Mesodermal cell (in vitro differentiated cells): ENCODE measurements around the gene KLHL29.
A peak's percentile ranks its signal among the peaks of the same experiment; 100 is the strongest.

Experiments
- H3K27ac ChIP-seq: 2 replicates; pipeline ENCODE4 v1.7.0; 2013; ENCODE audit warnings: mild to moderate bottlenecking, low read depth, low read length, moderate library complexity; ENCODE audit not compliant: severe bottlenecking
- H3K36me3 ChIP-seq: 2 replicates; pipeline ENCODE4 v1.7.1; 2013; ENCODE audit warnings: mild to moderate bottlenecking, low read length, moderate library complexity; ENCODE audit not compliant: control insufficient read depth, insufficient read depth
- H3K4me1 ChIP-seq: one replicate; pipeline ENCODE4 v1.7.1; 2013; ENCODE audit warnings: mild to moderate bottlenecking, low read length; ENCODE audit not compliant: insufficient read depth, control insufficient read depth, poor library complexity, severe bottlenecking
- H3K4me3 ChIP-seq: 2 replicates; pipeline ENCODE4 v1.7.0; 2013; ENCODE audit warnings: low read length, control low read depth, mild to moderate bottlenecking; ENCODE audit not compliant: insufficient read depth, poor library complexity, severe bottlenecking; ENCODE audit errors: extremely low read depth
- H3K9me3 ChIP-seq: 2 replicates; pipeline ENCODE4 v1.7.1; 2013; ENCODE audit warnings: mild to moderate bottlenecking, low read length, moderate library complexity; ENCODE audit not compliant: control insufficient read depth
- WGBS, 2 experiments: methylation state at CpG; one replicate each; pipeline ENCODE4 v1.1.5; 2013; ENCODE audit warnings: missing lambda C conversion rate in 2 of 2; ENCODE audit not compliant: insufficient coverage in 2 of 2; 5-methylcytosine and 5-hydroxymethylcytosine counted together

The KLHL29 gene

GRCh38 chr2:23593752-23594459 lies 208.9 kb downstream of the KLHL29 start:
- WGBS, 2 experiments, result 91 to 92% methylated on average over 16 to 19 of the region's 21 CpGs

DNA sequence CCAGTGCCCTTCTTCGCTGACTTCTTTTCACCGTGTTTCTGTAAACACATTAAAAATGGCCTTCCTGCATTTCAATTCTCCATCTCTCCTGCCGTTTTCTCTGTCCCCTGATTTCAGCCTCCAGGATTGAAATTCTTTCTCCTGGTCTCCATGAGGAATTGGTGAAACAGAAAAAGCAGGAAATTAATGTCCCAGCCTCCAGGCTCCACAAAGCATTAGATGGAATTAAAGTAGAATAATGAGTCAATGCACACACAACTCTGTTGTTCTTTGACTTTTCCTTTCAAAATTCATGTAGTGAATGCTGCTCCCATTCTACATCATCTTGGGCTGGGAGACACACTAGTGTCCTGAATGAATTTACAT lies 209.5 kb downstream of the KLHL29 start:
- Histone ChIP-seq H3K4me1 (peaks cover 33% of the 10 kb centered on the region), H3K27ac (no peak overlapping the region), H3K4me3 (no peak overlapping the region), H3K9me3 (no peaks in the 10 kb centered on the region), H3K36me3 (no peaks in the 10 kb centered on the region)
- WGBS, 2 experiments, result 92 to 100% methylated on average over 2 of the region's 3 CpGs

More at GRCh38 chr2:23593752-23594459, 208.9 kb downstream of the KLHL29 start:
- Histone ChIP-seq H3K36me3 (no peaks in the 10 kb centered on the region), H3K4me3 (no peak overlapping the region), H3K27ac (no peak overlapping the region), H3K9me3 (no peaks in the 10 kb centered on the region), H3K4me1 (peaks cover 33% of the 10 kb centered on the region)

GRCh38 chr2:23595021-23595420 lies 210.0 kb downstream of the KLHL29 start:
- no peaks in the 10 kb centered on the region for H3K9me3 ChIP-seq
- no peak overlapping the region for H3K27ac ChIP-seq
- H3K4me3 ChIP-seq, result no peak overlapping the region
- H3K4me1 ChIP-seq, result peaks cover 33% of the 10 kb centered on the region
- no peaks in the 10 kb centered on the region for H3K36me3 ChIP-seq
- WGBS, 2 experiments, result 95 to 100% methylated on average over 1 to 4 of the region's 7 CpGs

GRCh38 chr2:23595601-23596251 lies 210.7 kb downstream of the KLHL29 start:
- Histone ChIP-seq H3K27ac (peak overlapping the region; percentile 84), H3K4me1 (peaks cover 33% of the 10 kb centered on the region)

GRCh38 chr2:23596316-23596885 lies 211.4 kb downstream of the KLHL29 start:
- Histone ChIP-seq H3K27ac (peak overlapping the region; percentile 84), H3K36me3 (no peaks in the 10 kb centered on the region)
- 92 to 94% methylated on average over 15 of the region's 16 CpGs for WGBS, 2 experiments

More at GRCh38 chr2:23595601-23596251, 210.7 kb downstream of the KLHL29 start:
- H3K4me3 ChIP-seq, result no peak overlapping the region
- no peaks in the 10 kb centered on the region for H3K36me3 ChIP-seq
- H3K9me3 ChIP-seq, result no peaks in the 10 kb centered on the region
- WGBS, 2 experiments, result 76 to 78% methylated on average over 7 of the region's 13 CpGs

DNA sequence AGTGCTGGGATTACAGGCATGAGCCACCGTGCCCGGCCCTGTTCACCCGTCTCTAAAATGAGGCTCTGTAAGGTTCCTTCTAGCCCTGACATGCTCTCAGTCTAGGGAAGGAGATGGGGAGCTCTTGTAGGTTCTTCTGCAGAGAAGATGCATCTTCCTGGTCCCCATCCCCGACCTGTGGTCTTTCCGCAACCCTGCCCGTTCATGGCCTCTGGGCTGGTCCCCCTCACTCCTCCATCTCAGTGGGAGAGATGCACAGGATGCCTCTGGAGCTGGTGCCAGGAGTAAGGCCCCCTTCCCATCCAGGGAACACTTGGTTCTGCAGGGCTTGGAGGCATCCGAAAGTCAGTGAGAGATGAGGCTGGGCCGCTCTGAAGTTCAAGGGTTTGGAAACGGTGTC lies 212.7 kb downstream of the KLHL29 start:
- Histone ChIP-seq H3K9me3 (no peaks in the 10 kb centered on the region), H3K27ac (no peak overlapping the region)
- 90 to 97% methylated on average over 8 to 9 of the region's 9 CpGs for WGBS, 2 experiments

More at GRCh38 chr2:23596316-23596885, 211.4 kb downstream of the KLHL29 start:
- H3K4me1 ChIP-seq, result peaks cover 33% of the 10 kb centered on the region
- no peak overlapping the region for H3K4me3 ChIP-seq
- no peaks in the 10 kb centered on the region for H3K9me3 ChIP-seq

DNA sequence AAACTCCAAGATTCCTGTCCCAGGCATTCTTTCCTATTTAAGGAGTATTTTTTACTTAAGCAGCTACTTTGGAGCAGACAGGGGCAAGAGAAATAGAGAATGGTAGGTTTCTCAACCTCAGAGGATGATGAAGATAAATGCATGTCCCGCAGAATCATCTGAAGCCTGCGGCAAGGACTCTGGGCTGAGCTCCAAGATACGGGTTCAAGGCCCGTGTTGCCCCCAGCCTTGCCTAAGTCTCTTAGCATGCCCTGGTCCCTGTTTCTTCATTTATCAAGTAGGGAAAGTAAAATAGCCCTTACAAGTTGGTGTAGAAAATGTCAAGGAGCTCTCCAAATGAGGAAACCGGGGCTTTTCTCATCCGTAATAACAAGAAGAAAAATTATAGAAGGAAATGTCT lies 214.0 kb downstream of the KLHL29 start:
- H3K4me3 ChIP-seq, result no peak overlapping the region
- no peak overlapping the region for H3K27ac ChIP-seq
- WGBS, 2 experiments, result 95% methylated on average over 4 of the region's 6 CpGs; no CpG with 5 or more reads in 1 of the 2 experiments

More for the DNA sequence above, 212.7 kb downstream of the KLHL29 start:
- peaks cover 31% of the 10 kb centered on the region for H3K4me1 ChIP-seq
- no peaks in the 10 kb centered on the region for H3K36me3 ChIP-seq
- no peak overlapping the region for H3K4me3 ChIP-seq

DNA sequence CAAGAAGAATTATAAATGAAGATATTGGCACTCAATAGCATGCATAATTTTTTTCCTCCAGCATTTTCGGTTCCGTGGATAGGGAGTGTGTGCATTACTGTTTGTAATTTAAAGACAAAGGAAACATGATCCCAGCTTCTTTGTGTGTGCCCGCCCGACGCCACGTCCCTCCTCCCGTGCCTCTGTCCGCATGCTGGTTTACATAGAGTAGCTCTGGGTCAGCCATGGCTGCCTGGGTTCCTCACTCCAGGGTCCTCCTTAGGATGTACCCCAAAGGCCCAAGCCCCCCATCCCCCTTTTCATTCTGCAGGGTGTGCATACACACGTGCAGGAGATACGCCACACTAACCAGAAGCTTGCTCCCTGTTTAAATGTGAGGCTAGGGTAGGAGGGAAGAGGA lies 214.7 kb downstream of the KLHL29 start:
- 89 to 91% methylated on average over 5 to 7 of the region's 10 CpGs for WGBS, 2 experiments
- H3K4me1 ChIP-seq, result peaks cover 15% of the 10 kb centered on the region
- no peaks in the 10 kb centered on the region for H3K36me3 ChIP-seq
- H3K4me3 ChIP-seq, result no peak overlapping the region
- no peak overlapping the region for H3K27ac ChIP-seq
- no peaks in the 10 kb centered on the region for H3K9me3 ChIP-seq

More for the DNA sequence above, 214.0 kb downstream of the KLHL29 start:
- Histone ChIP-seq H3K4me1 (peaks cover 21% of the 10 kb centered on the region), H3K36me3 (no peaks in the 10 kb centered on the region), H3K9me3 (no peaks in the 10 kb centered on the region)

DNA sequence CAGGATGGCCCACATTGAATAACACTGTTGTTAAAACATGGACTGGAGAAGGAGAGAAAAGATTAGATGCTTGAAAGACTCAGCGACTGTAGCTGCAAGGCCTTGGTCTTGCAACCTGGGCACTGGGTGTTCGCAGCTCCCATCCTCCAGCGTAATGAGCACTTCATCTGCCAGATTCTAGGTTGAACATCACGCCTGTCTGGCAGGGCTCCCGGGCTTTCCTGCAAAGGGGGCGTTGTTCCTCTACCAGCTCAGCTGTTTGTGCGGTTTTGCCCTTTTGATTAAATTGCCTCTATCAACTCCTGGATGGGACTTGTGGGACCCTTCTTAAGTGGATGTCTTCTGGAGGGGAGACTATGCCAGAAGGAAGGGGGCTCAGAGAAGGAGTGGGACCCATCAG lies 215.4 kb downstream of the KLHL29 start:
- Histone ChIP-seq H3K9me3 (no peaks in the 10 kb centered on the region), H3K27ac (no peak overlapping the region), H3K4me1 (peaks cover 15% of the 10 kb centered on the region), H3K36me3 (no peaks in the 10 kb centered on the region), H3K4me3 (no peak overlapping the region)
- 94 to 98% methylated on average over 5 to 6 of the region's 7 CpGs for WGBS, 2 experiments

DNA sequence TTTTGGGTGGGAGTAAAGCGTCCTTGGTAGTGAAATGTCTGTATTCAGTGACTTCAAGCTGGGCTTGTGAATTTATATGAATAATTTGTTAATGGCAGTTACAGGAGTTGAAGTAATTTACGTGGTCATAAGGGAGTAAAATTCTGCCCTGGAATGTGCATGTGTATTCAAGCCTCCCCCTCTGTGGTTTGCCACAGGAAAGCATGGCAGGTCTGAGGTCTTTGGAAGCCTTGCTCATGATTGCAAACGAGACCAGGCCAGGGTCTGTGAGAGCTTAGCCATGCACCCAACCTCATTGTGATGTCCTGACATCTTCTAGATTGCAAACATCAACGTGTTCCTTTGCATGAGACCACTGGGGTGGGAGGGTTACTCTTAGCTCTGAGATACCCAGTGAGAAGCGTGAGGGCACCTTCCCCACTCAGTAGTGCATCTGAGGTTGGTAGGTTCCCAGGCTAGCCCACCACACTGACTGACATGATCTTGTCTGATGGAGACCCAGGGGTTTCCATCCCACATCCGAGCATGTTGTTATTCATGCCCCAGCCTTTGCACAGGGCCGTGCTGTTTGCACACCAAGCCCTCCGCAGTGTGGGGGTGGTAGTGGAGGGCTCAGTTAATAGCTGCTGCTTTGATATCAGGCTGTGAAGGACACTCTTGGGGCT lies 216.5 kb downstream of the KLHL29 start:
- peaks cover 7% of the 10 kb centered on the region for H3K9me3 ChIP-seq
- 78 to 93% methylated on average over 4 to 6 of the region's 8 CpGs for WGBS, 2 experiments
- H3K4me3 ChIP-seq, result no peak overlapping the region
- peak overlapping the region; percentile 33 for H3K27ac ChIP-seq
- no peaks in the 10 kb centered on the region for H3K36me3 ChIP-seq
- H3K4me1 ChIP-seq, result peaks cover 9% of the 10 kb centered on the region
